Epithelial cell of esophagus (primary cell): ENCODE measurements around the gene ARHGEF19.
"Not testable (repeated sequence)": the region's sequence is repeated elsewhere in the genome, so short reads cannot be mapped to it uniquely, and the experiment has no call there.

Experiments used
- DNase-seq: peaks from one replicate; pipeline ENCODE4 v3.0.0; 2010; ENCODE audit warnings: low read depth
- H3K4me3 ChIP-seq: 2 replicates; pipeline ENCODE4 v1.5.1; 2011; ENCODE audit warnings: mild to moderate bottlenecking, low read length, control low read depth
- CTCF ChIP-seq: IDR thresholded peaks from 2 replicates; pipeline ENCODE4 v1.5.1; 2011; ENCODE audit warnings: low read depth, mild to moderate bottlenecking, low read length, control low read depth, inconsistent platforms; ENCODE audit not compliant: insufficient read depth; ENCODE audit errors: missing control alignments

The ARHGEF19 gene

GRCh38 chr1:16230744-16231143 lies 18.3 kb upstream of the ARHGEF19 start:
- no peak for DNase-seq
- no peak for TF ChIP-seq CTCF
- H3K4me3 ChIP-seq = no peak overlapping the region

- no peak for TF ChIP-seq CTCF
These were observed 17.7 kb upstream of the ARHGEF19 start for GRCh38 chr1:16229976-16230740.

GRCh38 chr1:16226490-16227179 lies 14.2 kb upstream of the ARHGEF19 start:
- no peak overlapping the region for H3K4me3 ChIP-seq
- DNase-seq = no peak
- TF ChIP-seq CTCF = no peak

More at GRCh38 chr1:16229976-16230740, 17.7 kb upstream of the ARHGEF19 start:
- no peak overlapping the region for H3K4me3 ChIP-seq
- no peak for DNase-seq

GRCh38 chr1:16226129-16226489 lies 13.7 kb upstream of the ARHGEF19 start:
- no peak overlapping the region for H3K4me3 ChIP-seq
- DNase-seq = no peak
- TF ChIP-seq CTCF = no peak

- DNase-seq = no peak
- TF ChIP-seq CTCF = no peak
- H3K4me3 ChIP-seq = no peak overlapping the region
These were observed 12.0 kb upstream of the ARHGEF19 start for GRCh38 chr1:16224472-16224871.

- H3K4me3 ChIP-seq, DNase-seq: not testable (repeated sequence)
These were observed 10.3 kb upstream of the ARHGEF19 start for GRCh38 chr1:16222716-16223115.

- no peak for TF ChIP-seq CTCF
- no peak for DNase-seq
- no peak overlapping the region for H3K4me3 ChIP-seq
These were observed 9.0 kb upstream of the ARHGEF19 start for GRCh38 chr1:16221499-16221898.
